Measurements from ENCODE around the gene FMNL3. TPM values are rescaled to one million over a fixed set of nuclear protein-coding genes. Genes with fewer than 3 reads are reported as not detected.

FMNL3 gene
- total RNA-seq, 1 donor from 2014 or later = 35.1 TPM

- DNase-seq (ENCODE audit: low read depth) = no peak
- no peaks in the 10 kb centered on the region for H3K36me3 ChIP-seq (ENCODE audit: control insufficient read depth, insufficient read depth, low read length)
- H3K4me3 ChIP-seq (ENCODE audit: low read depth, low read length) = no peak overlapping the region
- H3K27me3 ChIP-seq (ENCODE audit: control insufficient read depth, insufficient read depth, low read length) = no peaks in the 10 kb centered on the region
- TF ChIP-seq CTCF (IDR thresholded peaks at IDR 0.05; ENCODE audit: insufficient read depth, low read length, poor library complexity, severe bottlenecking) = no peak
These were observed 32.8 kb downstream of the FMNL3 start for GRCh38 chr12:49674318-49674981.

- DNase-seq (ENCODE audit: low read depth) = peak; percentile 47
- TF ChIP-seq CTCF (IDR thresholded peaks at IDR 0.05; ENCODE audit: insufficient read depth, low read length, poor library complexity, severe bottlenecking) = no peak
- H3K4me3 ChIP-seq (ENCODE audit: low read depth, low read length) = no peak overlapping the region
- H3K36me3 ChIP-seq (ENCODE audit: control insufficient read depth, insufficient read depth, low read length) = no peaks in the 10 kb centered on the region
- H3K27me3 ChIP-seq (ENCODE audit: control insufficient read depth, insufficient read depth, low read length) = no peaks in the 10 kb centered on the region
These were observed 33.5 kb downstream of the FMNL3 start for GRCh38 chr12:49673446-49674317.

GRCh38 chr12:49672301-49673217 is 34.6 kb downstream of the FMNL3 start:
- H3K4me3 ChIP-seq (ENCODE audit: low read depth, low read length) = no peak overlapping the region
- H3K36me3 ChIP-seq (ENCODE audit: control insufficient read depth, insufficient read depth, low read length) = no peaks in the 10 kb centered on the region
- no peak for DNase-seq (ENCODE audit: low read depth)
- H3K27me3 ChIP-seq (ENCODE audit: control insufficient read depth, insufficient read depth, low read length) = no peaks in the 10 kb centered on the region
- no peak for TF ChIP-seq CTCF (IDR thresholded peaks at IDR 0.05; ENCODE audit: insufficient read depth, low read length, poor library complexity, severe bottlenecking)

- no peak for DNase-seq (ENCODE audit: low read depth)
- H3K4me3 ChIP-seq (ENCODE audit: low read depth, low read length) = no peak overlapping the region
- H3K27me3 ChIP-seq (ENCODE audit: control insufficient read depth, insufficient read depth, low read length) = no peaks in the 10 kb centered on the region
- H3K36me3 ChIP-seq (ENCODE audit: control insufficient read depth, insufficient read depth, low read length) = no peaks in the 10 kb centered on the region
- TF ChIP-seq CTCF (IDR thresholded peaks at IDR 0.05; ENCODE audit: insufficient read depth, low read length, poor library complexity, severe bottlenecking) = no peak
These were observed 36.0 kb downstream of the FMNL3 start for GRCh38 chr12:49671031-49671765.

GRCh38 chr12:49669796-49670195 is 37.4 kb downstream of the FMNL3 start:
- Histone ChIP-seq H3K36me3 (ENCODE audit: control insufficient read depth, insufficient read depth, low read length) (no peaks in the 10 kb centered on the region), H3K27me3 (ENCODE audit: control insufficient read depth, insufficient read depth, low read length) (no peaks in the 10 kb centered on the region), H3K4me3 (ENCODE audit: low read depth, low read length) (no peak overlapping the region)
- DNase-seq (ENCODE audit: low read depth) = no peak
- no peak for TF ChIP-seq CTCF (IDR thresholded peaks at IDR 0.05; ENCODE audit: insufficient read depth, low read length, poor library complexity, severe bottlenecking)

All from kidney epithelial cell (primary cell).